T-helper 2 cell treated with Interferon-gamma antibody and Interleukin-4, amounts not matched to agents 100 ng/mL and 5 ng/mL, for 36 hours (primary cell): ENCODE data around the gene MGA. TPM values are rescaled to one million over a fixed set of nuclear protein-coding genes. Genes with fewer than 3 reads are reported as not detected.

Experiments
- total RNA-seq: library from RNA; stranded (reverse); gene quantifications from 2 replicates; pipeline ENCODE4 v1.2.3, GENCODE V29; 2022

Gene MGA
- total RNA-seq, 1 donor from 2014 or later: 38.0 TPM

Other genes with a start within 250 kb of the MGA start
- 37.2 and 41.1 TPM in 2 replicates for gene RTF1, start 243.3 kb upstream of the MGA start, total RNA-seq
- gene ITPKA, start 166.5 kb upstream of the MGA start, total RNA-seq: 0.91 and 0.93 TPM in 2 replicates
- 1.4 and 1.7 TPM in 2 replicates for gene LTK, start 146.6 kb upstream of the MGA start, total RNA-seq
- 41.5 and 42.9 TPM in 2 replicates for gene RPAP1, start 116.1 kb upstream of the MGA start, total RNA-seq
- 1.3 and 2.1 TPM in 2 replicates for gene TYRO3, start 101.2 kb upstream of the MGA start, total RNA-seq
- gene MAPKBP1, start 114.1 kb downstream of the MGA start, total RNA-seq: 39.7 and 39.8 TPM in 2 replicates
- gene JMJD7, start 167.7 kb downstream of the MGA start, total RNA-seq: 17.7 and 17.8 TPM in 2 replicates
- 8.6 and 11.1 TPM in 2 replicates for gene PLA2G4B, start 178.4 kb downstream of the MGA start, total RNA-seq
- 0.59 and 1.0 TPM in 2 replicates for gene SPTBN5, start 233.6 kb downstream of the MGA start, total RNA-seq